PFSK-1 (cell line): ENCODE data around the gene GNG12.

Experiments used
- POLR2AphosphoS5 ChIP-seq: IDR thresholded peaks from 2 replicates; pipeline ENCODE4 v1.6.1; 2012; ENCODE audit warnings: low read depth, mild to moderate bottlenecking, control low read depth, low read length, moderate library complexity
- SIN3A ChIP-seq: IDR thresholded peaks from 2 replicates; pipeline ENCODE4 v1.6.1; 2012; ENCODE audit warnings: mild to moderate bottlenecking, low read length, moderate library complexity, borderline replicate concordance; ENCODE audit not compliant: insufficient read depth
- TAF1 ChIP-seq: IDR thresholded peaks from 2 replicates; pipeline ENCODE4 v1.6.1; 2012; ENCODE audit warnings: low read length, control low read depth, borderline replicate concordance; ENCODE audit not compliant: insufficient read depth

DNA sequence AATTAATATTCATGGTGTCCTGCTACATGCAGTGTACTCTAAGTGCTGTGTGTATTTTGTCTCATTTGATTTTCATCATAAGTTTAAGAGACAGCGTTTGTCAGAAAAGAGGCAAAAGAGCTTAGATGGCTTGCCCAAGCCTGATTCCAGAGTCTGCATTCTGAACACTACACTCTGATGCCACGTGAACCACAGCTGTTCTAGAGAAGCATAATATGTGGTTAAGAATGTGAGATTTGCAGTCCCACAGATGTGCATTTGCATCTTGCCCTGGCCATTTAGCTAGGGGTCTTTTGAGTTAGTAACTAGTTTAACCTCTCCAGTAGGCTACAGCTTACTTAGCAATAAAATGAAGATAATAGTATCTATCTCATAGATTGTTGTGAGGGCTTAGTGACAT is 157.5 kb downstream of the GNG12 start:
- TF ChIP-seq TAF1 (no peak), POLR2AphosphoS5 (no peak), SIN3A (no peak)
